ENCODE data around the gene TCF4. TPM values are rescaled to one million over a fixed set of nuclear protein-coding genes. Genes with fewer than 3 reads are reported as not detected.

TCF4 gene
- total and polyA plus RNA-seq, 7 experiments from 2014 or later: 0.94 to 21.8 (median 2.6) TPM

DNA sequence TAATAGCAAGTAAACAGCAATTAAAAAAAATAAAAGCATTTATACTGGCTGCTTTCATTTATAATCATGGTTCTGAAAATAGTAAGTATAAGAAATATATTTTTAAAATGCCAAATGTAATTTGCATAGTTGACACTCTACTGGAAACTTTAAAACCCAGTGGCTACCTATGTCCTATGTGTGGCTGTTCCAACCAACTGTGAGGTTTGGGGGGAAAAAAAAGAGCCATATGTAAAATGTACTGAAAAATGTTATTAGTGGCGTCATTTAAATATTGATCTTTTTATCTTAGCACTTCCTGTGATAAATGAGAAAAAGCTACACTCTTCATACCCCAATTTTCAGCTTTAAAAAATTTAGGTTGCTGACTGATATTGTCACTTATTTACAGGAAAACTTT is 270.7 kb downstream of the TCF4 start:
- Histone ChIP-seq H3K27ac (ENCODE audit: low read depth, low read length) (no peak overlapping the region), H3K9me3 (ENCODE audit: control insufficient read depth in 2 of 3, low read length in 3 of 3) (no peaks in the 10 kb centered on the region), H3K4me3 (ENCODE audit: low read length) (no peak overlapping the region), H3K36me3 (ENCODE audit: control insufficient read depth in 2 of 3, insufficient read depth in 3 of 3, low read length in 3 of 3) (no peaks in the 10 kb centered on the region), H3K4me1 (ENCODE audit: control insufficient read depth in 2 of 2, insufficient read depth in 2 of 2, low read length in 2 of 2) (no peaks in the 10 kb centered on the region), H3K27me3 (ENCODE audit: control insufficient read depth in 2 of 2, insufficient read depth in 2 of 2, low read length in 2 of 2) (no peaks in the 10 kb centered on the region)
- Mint-ChIP-seq H3K36me3 (no peaks in the 10 kb centered on the region), H3K4me3 (no peak overlapping the region), H3K4me1 (peaks cover 5 to 10% (median 9%) of the 10 kb centered on the region in 7 donors), H3K27ac (no peak overlapping the region), H3K27me3 (peaks cover 23 to 44% (median 35%) of the 10 kb centered on the region in 5 donors), H3K9me3 (peaks cover 0 to 5% (median 0%) of the 10 kb centered on the region in 11 donors)
- intact Hi-C loops (cut with micrococcal nuclease): no loop called here
- ATAC-seq (no peak), DNase-seq (no peak)
- POLR2A ChIA-PET: no interaction called here
- CTCF ChIA-PET: interaction anchor here (0.6 kb wide), 1 partner anchor 1509 kb away, joined by 3 read pairs; no protein-coding TSS in a partner anchor

DNA sequence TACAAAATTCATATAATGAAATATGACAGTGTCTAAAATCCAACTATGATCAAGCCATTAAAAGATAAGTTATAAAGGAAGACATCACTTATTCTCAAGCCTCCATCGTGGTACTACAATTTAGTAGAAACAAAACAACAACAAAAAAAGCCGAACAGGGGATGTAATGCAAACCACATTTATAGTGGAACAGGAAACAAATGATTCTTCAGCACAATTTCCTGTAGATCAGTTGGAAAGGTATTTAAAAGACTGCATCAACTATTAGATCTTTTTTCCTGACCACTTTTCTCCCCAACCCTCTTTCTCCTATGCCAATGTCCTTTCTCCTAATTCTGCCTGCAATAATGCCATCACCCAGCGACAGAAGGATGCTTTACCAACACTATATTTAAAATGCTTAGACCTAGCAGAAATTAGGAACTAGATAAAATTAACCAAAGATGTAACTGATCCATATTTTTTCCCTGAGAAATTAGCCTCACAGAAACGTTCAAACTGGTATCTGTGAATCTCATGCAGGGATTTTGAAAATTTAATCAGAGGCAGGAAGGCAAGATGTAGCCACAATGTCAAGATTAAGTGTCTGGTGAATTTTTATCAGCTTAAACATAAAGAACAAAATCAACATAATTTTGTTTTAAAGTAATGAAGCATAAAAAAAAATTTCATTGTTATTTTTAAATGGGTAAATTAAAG is 271.4 kb downstream of the TCF4 start:
- no peak for ATAC-seq
- no peaks in the 10 kb centered on the region for H3K27me3 ChIP-seq (ENCODE audit: control insufficient read depth in 2 of 2, insufficient read depth in 2 of 2, low read length in 2 of 2)
- intact Hi-C loops (cut with micrococcal nuclease): no loop called here
- no peak overlapping the region for H3K27ac ChIP-seq (ENCODE audit: low read depth, low read length)
- Mint-ChIP-seq H3K36me3 (no peaks in the 10 kb centered on the region), H3K4me3 (no peak overlapping the region), H3K27ac (no peak overlapping the region), H3K9me3 (peaks cover 0 to 5% (median 0%) of the 10 kb centered on the region in 11 donors), H3K4me1 (peaks cover under 1 to 8% (median 6%) of the 10 kb centered on the region in 7 donors), H3K27me3 (peaks cover 22 to 38% (median 29%) of the 10 kb centered on the region in 5 donors)
- H3K4me1 ChIP-seq (ENCODE audit: control insufficient read depth in 2 of 2, insufficient read depth in 2 of 2, low read length in 2 of 2): no peaks in the 10 kb centered on the region
- no peak for DNase-seq
- ChIA-PET CTCF (interaction anchor here (0.6 kb wide), 1 partner anchor 1508 kb away, joined by 3 read pairs; no protein-coding TSS in a partner anchor), POLR2A (no interaction called here)
- no peaks in the 10 kb centered on the region for H3K9me3 ChIP-seq (ENCODE audit: control insufficient read depth in 2 of 3, low read length in 3 of 3)
- H3K4me3 ChIP-seq (ENCODE audit: low read length): no peak overlapping the region
- no peaks in the 10 kb centered on the region for H3K36me3 ChIP-seq (ENCODE audit: control insufficient read depth in 2 of 3, insufficient read depth in 3 of 3, low read length in 3 of 3)

DNA sequence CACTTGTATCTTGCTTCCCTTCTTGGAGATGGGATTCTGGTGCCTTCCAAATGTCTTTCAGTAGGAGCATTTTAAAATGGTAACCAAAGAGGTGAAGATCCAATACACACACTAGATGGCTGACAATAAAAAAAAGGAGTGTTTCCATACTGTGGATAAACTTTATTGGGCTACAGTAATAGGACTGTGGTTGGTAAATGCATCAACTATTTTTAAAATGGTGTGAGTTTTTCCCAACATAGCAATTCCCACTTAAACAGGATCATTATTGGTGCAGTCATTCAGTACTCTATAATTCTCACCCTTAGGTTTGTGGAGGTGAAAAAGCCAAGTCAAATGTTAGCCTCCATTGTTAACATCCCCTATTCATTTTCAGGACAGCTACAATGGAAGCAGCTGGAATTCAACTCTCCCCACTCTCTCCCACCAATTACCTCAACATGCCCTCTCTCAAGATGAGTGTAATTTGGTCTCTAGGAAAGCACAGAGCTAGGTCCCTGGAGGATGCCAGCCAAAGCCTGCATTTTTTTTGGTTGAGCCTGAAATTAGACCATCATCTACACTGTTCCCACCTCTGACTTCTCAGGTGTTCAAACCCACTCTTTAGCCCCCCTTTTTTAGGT is 273.3 kb downstream of the TCF4 start:
- peaks cover 0 to 5% (median 0%) of the 10 kb centered on the region in 7 donors for H3K4me1 Mint-ChIP-seq
- Histone ChIP-seq H3K27ac (ENCODE audit: low read depth, low read length) (no peak overlapping the region), H3K27me3 (ENCODE audit: control insufficient read depth in 2 of 2, insufficient read depth in 2 of 2, low read length in 2 of 2) (no peaks in the 10 kb centered on the region), H3K4me3 (ENCODE audit: low read length) (no peak overlapping the region), H3K9me3 (ENCODE audit: control insufficient read depth in 2 of 3, low read length in 3 of 3) (no peaks in the 10 kb centered on the region), H3K4me1 (ENCODE audit: control insufficient read depth in 2 of 2, insufficient read depth in 2 of 2, low read length in 2 of 2) (no peaks in the 10 kb centered on the region), H3K36me3 (ENCODE audit: control insufficient read depth in 2 of 3, insufficient read depth in 3 of 3, low read length in 3 of 3) (no peaks in the 10 kb centered on the region)
- POLR2A ChIA-PET: no interaction called here
- DNase-seq (no peak), ATAC-seq (no peak)
- peaks cover 7 to 24% (median 15%) of the 10 kb centered on the region in 5 donors for H3K27me3 Mint-ChIP-seq
- no peak overlapping the region for H3K4me3 Mint-ChIP-seq
- no peaks in the 10 kb centered on the region for H3K9me3 Mint-ChIP-seq
- intact Hi-C loops (cut with micrococcal nuclease): no loop called here
- H3K36me3 Mint-ChIP-seq: no peaks in the 10 kb centered on the region
- CTCF ChIA-PET: no interaction called here
- no peak overlapping the region for H3K27ac Mint-ChIP-seq

DNA sequence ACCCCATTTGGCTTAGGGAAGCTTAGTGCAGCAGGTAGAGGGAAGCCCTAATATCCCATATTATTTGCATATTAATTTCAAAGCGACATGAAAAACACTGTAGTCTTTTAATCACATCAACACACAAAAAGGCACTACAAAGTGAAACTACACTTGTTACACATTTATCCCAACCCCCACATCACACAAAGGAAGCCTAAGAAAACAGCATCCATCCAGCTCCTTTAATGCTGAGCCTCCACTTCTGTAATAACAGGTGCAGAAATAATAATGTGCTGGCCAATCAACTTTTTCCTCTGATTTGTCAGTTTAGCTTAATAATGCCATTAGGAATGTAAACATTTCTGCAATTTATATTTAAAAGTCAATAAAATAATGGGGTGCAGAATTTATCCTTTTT is 274.0 kb downstream of the TCF4 start:
- H3K4me3 ChIP-seq (ENCODE audit: low read length): no peak overlapping the region
- intact Hi-C loops (cut with micrococcal nuclease): no loop called here
- Mint-ChIP-seq H3K36me3 (no peaks in the 10 kb centered on the region), H3K27me3 (peaks cover 6 to 18% (median 10%) of the 10 kb centered on the region in 5 donors), H3K9me3 (no peaks in the 10 kb centered on the region), H3K4me1 (peaks cover 0 to 5% (median 0%) of the 10 kb centered on the region in 7 donors), H3K4me3 (no peak overlapping the region), H3K27ac (no peak overlapping the region)
- no peaks in the 10 kb centered on the region for H3K36me3 ChIP-seq (ENCODE audit: control insufficient read depth in 2 of 3, insufficient read depth in 3 of 3, low read length in 3 of 3)
- ChIA-PET POLR2A (no interaction called here), CTCF (no interaction called here)
- H3K9me3 ChIP-seq (ENCODE audit: control insufficient read depth in 2 of 3, low read length in 3 of 3): no peaks in the 10 kb centered on the region
- DNase-seq: no peak
- H3K27me3 ChIP-seq (ENCODE audit: control insufficient read depth in 2 of 2, insufficient read depth in 2 of 2, low read length in 2 of 2): no peaks in the 10 kb centered on the region
- H3K4me1 ChIP-seq (ENCODE audit: control insufficient read depth in 2 of 2, insufficient read depth in 2 of 2, low read length in 2 of 2): no peaks in the 10 kb centered on the region
- ATAC-seq: no peak
- H3K27ac ChIP-seq (ENCODE audit: low read depth, low read length): no peak overlapping the region

DNA sequence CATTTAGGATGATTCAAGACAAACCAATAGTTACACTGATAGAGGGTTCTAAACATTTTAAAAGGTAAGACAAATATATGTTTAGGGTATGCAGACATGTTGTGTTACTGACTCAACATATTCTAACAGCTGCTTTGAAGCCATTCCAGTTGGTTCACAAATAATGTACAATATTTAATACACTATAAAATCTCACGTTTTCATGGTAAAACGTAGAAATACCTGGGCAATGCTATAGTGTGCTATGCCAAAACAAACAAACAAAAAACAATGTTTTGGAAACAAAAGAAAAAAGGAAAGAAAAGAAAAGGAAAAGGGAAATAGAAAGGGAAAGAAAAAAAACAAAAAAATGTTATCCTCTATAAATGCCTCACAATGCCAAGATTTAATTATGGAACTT is 277.1 kb downstream of the TCF4 start:
- Mint-ChIP-seq H3K9me3 (no peaks in the 10 kb centered on the region), H3K27ac (no peak overlapping the region), H3K36me3 (no peaks in the 10 kb centered on the region), H3K4me3 (no peak overlapping the region), H3K4me1 (no peaks in the 10 kb centered on the region), H3K27me3 (peaks cover 0 to 7% (median 6%) of the 10 kb centered on the region in 5 donors)
- H3K27me3 ChIP-seq (ENCODE audit: control insufficient read depth in 2 of 2, insufficient read depth in 2 of 2, low read length in 2 of 2): no peaks in the 10 kb centered on the region
- no peaks in the 10 kb centered on the region for H3K9me3 ChIP-seq (ENCODE audit: control insufficient read depth in 2 of 3, low read length in 3 of 3)
- POLR2A ChIA-PET: no interaction called here
- H3K27ac ChIP-seq (ENCODE audit: low read depth, low read length): no peak overlapping the region
- DNase-seq (no peak), ATAC-seq (no peak)
- H3K4me1 ChIP-seq (ENCODE audit: control insufficient read depth in 2 of 2, insufficient read depth in 2 of 2, low read length in 2 of 2): no peaks in the 10 kb centered on the region
- intact Hi-C loops (cut with micrococcal nuclease): no loop called here
- CTCF ChIA-PET: no interaction called here
- no peak overlapping the region for H3K4me3 ChIP-seq (ENCODE audit: low read length)
- H3K36me3 ChIP-seq (ENCODE audit: control insufficient read depth in 2 of 3, insufficient read depth in 3 of 3, low read length in 3 of 3): no peaks in the 10 kb centered on the region

DNA sequence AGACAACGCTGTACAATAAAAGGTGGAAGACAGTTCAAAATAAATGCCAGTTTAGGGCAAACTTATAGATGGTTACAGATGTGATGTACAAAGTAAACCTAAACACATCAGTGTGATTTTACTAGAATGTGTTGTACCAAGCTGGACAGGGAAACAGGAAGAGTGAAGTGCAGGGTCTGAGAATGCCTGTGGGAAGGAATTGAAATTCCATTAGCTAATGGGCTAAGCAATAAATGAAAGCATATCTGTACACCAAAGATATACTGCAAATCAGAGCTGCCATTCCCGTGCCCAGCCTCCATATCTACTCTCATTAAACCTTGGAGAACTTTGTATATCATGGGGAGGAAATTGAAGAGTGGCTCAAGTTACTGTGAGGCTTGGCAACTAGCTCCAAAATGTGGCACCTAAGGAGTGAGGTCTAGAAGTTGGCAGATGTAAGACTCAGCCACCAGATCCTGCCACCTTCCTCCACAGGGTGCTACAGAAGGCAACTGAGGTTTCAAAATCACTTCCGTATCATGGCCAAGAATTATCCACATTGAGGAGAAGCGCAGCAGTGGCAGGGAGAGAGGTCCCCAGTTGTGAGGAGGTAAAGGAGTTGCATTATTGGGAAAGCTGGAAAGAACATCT is 277.8 kb downstream of the TCF4 start:
- Mint-ChIP-seq H3K9me3 (no peaks in the 10 kb centered on the region), H3K36me3 (no peaks in the 10 kb centered on the region), H3K4me3 (no peak overlapping the region), H3K27me3 (peaks cover 0 to 6% (median 6%) of the 10 kb centered on the region in 5 donors), H3K27ac (no peak overlapping the region), H3K4me1 (no peaks in the 10 kb centered on the region)
- Histone ChIP-seq H3K27ac (ENCODE audit: low read depth, low read length) (no peak overlapping the region), H3K4me1 (ENCODE audit: control insufficient read depth in 2 of 2, insufficient read depth in 2 of 2, low read length in 2 of 2) (no peaks in the 10 kb centered on the region), H3K4me3 (ENCODE audit: low read length) (no peak overlapping the region), H3K27me3 (ENCODE audit: control insufficient read depth in 2 of 2, insufficient read depth in 2 of 2, low read length in 2 of 2) (no peaks in the 10 kb centered on the region), H3K36me3 (ENCODE audit: control insufficient read depth in 2 of 3, insufficient read depth in 3 of 3, low read length in 3 of 3) (no peaks in the 10 kb centered on the region), H3K9me3 (ENCODE audit: control insufficient read depth in 2 of 3, low read length in 3 of 3) (no peaks in the 10 kb centered on the region)
- DNase-seq: no peak
- POLR2A ChIA-PET: no interaction called here
- ATAC-seq: no peak
- CTCF ChIA-PET: no interaction called here
- intact Hi-C loops (cut with micrococcal nuclease): no loop called here

All from naive thymus-derived CD4-positive, alpha-beta T cell (primary cell).